B cell (primary cell): ENCODE measurements around the gene NAA11. TPM values are rescaled to one million over a fixed set of nuclear protein-coding genes. Genes with fewer than 3 reads are reported as not detected.

Experiments
- ATAC-seq: fragments of 200-7000 bp; cut with Tn5 transposase; one replicate; pipeline ENCODE4 v1.10.0; 2021; ENCODE audit warnings: low read depth, mild to moderate bottlenecking, moderate number of reproducible peaks, moderate library complexity
- CTCF ChIA-PET: fragments of 350-600 bp; sonication (Branson Sonifier 250); formaldehyde crosslinking; loops from one replicate; lab custom pipeline; 2021; ENCODE audit warnings: antibody characterized with exemption, inconsistent platforms; lab: Charles Lee
- POLR2A ChIA-PET: fragments of 350-600 bp; sonication (Branson Sonifier 250); formaldehyde crosslinking; loops from one replicate; lab custom pipeline; 2021; ENCODE audit warnings: antibody characterized with exemption; lab: Charles Lee
- DNase-seq: peaks from one replicate; pipeline ENCODE4 v3.0.0; 2013
- H2AFZ ChIP-seq: 2 replicates; pipeline ENCODE4 v1.6.1; 2012; ENCODE audit warnings: mild to moderate bottlenecking, low read depth, low read length; ENCODE audit not compliant: insufficient read depth, poor library complexity, severe bottlenecking
- H3K27ac ChIP-seq, 2 donors: 1 replicate in 1 of 2; 2 replicates in 1 of 2; pipeline ENCODE4 v1.5.1; 2012 to 2013; ENCODE audit warnings: low read length in 2 of 2, mild to moderate bottlenecking in 2 of 2, moderate library complexity in 1 of 2
- H3K27me3 ChIP-seq, 4 experiments: fragments of 200-600 bp in 1 of 4; sonication (generic) in 1 of 4; replicated peaks in 1 of 4; 1 replicate in 2 of 4; 2 replicates in 2 of 4; pipeline versions ENCODE4 v1.6.1 to v1.7.0; 2013 to 2016; ENCODE audit warnings: low read length in 3 of 4, mild to moderate bottlenecking in 2 of 4, mixed read lengths in 1 of 4, moderate library complexity in 1 of 4; ENCODE audit not compliant: insufficient read depth in 4 of 4, control insufficient read depth in 3 of 4; ENCODE audit errors: control extremely low read depth in 1 of 4
- H3K36me3 ChIP-seq, 2 experiments: replicated peaks in 1 of 2; 1 replicate in 1 of 2; 2 replicates in 1 of 2; pipeline versions ENCODE4 v1.6.1 to v1.7.1; 2013; ENCODE audit warnings: low read length in 1 of 2; ENCODE audit not compliant: insufficient read depth in 2 of 2, control insufficient read depth in 1 of 2; ENCODE audit errors: control extremely low read depth in 1 of 2, extremely low read depth in 1 of 2
- H3K4me1 ChIP-seq, 2 donors: fragments of 200-600 bp in 1 of 2; sonication (generic) in 1 of 2; 1 replicate in 1 of 2; 2 replicates in 1 of 2; pipeline versions ENCODE4 v1.5.1 to v1.6.1; 2013 to 2017; ENCODE audit warnings: low read length in 2 of 2; ENCODE audit not compliant: control insufficient read depth in 2 of 2, insufficient read depth in 2 of 2
- H3K4me2 ChIP-seq: replicated peaks from 2 replicates; pipeline ENCODE3; 2012; ENCODE audit warnings: mild to moderate bottlenecking, low read depth, low read length; ENCODE audit not compliant: poor library complexity, severe bottlenecking
- H3K4me3 ChIP-seq, 5 experiments: fragments of 200-600 bp in 1 of 5; sonication (generic) in 1 of 5; 1 replicate in 3 of 5; 2 replicates in 2 of 5; pipeline versions ENCODE4 v1.5.1 to v1.7.0; 2011 to 2016; ENCODE audit warnings: low read length in 4 of 5, mild to moderate bottlenecking in 4 of 5, low read depth in 2 of 5, control low read depth in 1 of 5, moderate library complexity in 1 of 5; ENCODE audit not compliant: insufficient read depth in 1 of 5; ENCODE audit errors: control extremely low read depth in 1 of 5, extremely low read depth in 1 of 5
- H3K79me2 ChIP-seq: fragments of 200-600 bp; sonication (generic); one replicate; pipeline ENCODE4 v1.6.0; 2016; ENCODE audit warnings: low read length; ENCODE audit not compliant: control insufficient read depth, insufficient read depth
- H3K9ac ChIP-seq: fragments of 200-600 bp; sonication (generic); 2 replicates; pipeline ENCODE4 v1.6.1; 2017; ENCODE audit warnings: mild to moderate bottlenecking, low read length, moderate library complexity
- H3K9me3 ChIP-seq, 3 donors: one replicate each; pipeline versions ENCODE4 v1.6.1 to v1.7.1; 2013; ENCODE audit warnings: low read length in 2 of 3; ENCODE audit not compliant: control insufficient read depth in 2 of 3, insufficient read depth in 1 of 3; ENCODE audit errors: control extremely low read depth in 1 of 3
- H4K20me1 ChIP-seq: 2 replicates; pipeline ENCODE4 v1.6.0; 2012; ENCODE audit warnings: mild to moderate bottlenecking, low read length; ENCODE audit not compliant: insufficient read depth, control insufficient read depth, poor library complexity, severe bottlenecking
- H3K27ac Mint-ChIP-seq: one replicate; pipeline ENCODE4 v1.8.0; 2021; ENCODE audit warnings: mixed read lengths
- H3K27me3 Mint-ChIP-seq: one replicate; pipeline ENCODE4 v1.8.0; 2021; ENCODE audit warnings: mixed read lengths
- H3K4me1 Mint-ChIP-seq: one replicate; pipeline ENCODE4 v1.8.0; 2021; ENCODE audit warnings: mixed read lengths
- H3K4me3 Mint-ChIP-seq: one replicate; pipeline ENCODE4 v1.8.0; 2021; ENCODE audit warnings: mixed read lengths
- H3K9me3 Mint-ChIP-seq: one replicate; pipeline ENCODE4 v1.8.0; 2022; ENCODE audit warnings: mixed read lengths; ENCODE audit not compliant: insufficient read depth
- CTCF ChIP-seq: fragments of 200-600 bp; IDR thresholded peaks from one replicate; pipeline ENCODE4 v1.8.0; 2022; ENCODE audit warnings: antibody characterized with exemption, mild to moderate bottlenecking
- EZH2 ChIP-seq: IDR thresholded peaks from 2 replicates; pipeline ENCODE4 v1.6.1; 2012; ENCODE audit warnings: borderline replicate concordance, low read depth, mild to moderate bottlenecking, moderate library complexity, low read length; ENCODE audit not compliant: insufficient read depth, poor library complexity, severe bottlenecking
- WGBS: methylation state at CpG from one replicate; pipeline ENCODE4 v1.1.5; 2013; ENCODE audit warnings: missing lambda C conversion rate; ENCODE audit not compliant: insufficient coverage; 5-methylcytosine and 5-hydroxymethylcytosine counted together
- intact Hi-C: fragments of 100-400 bp; cut with micrococcal nuclease; formaldehyde crosslinking; loops from one replicate; pipeline ENCODE4 v1.10.0; 2022
- polyA plus RNA-seq: library from polyadenylated mRNA; depleted of rRNA; stranded (reverse); fragments of >200 nt; gene quantifications from 2 replicates; pipeline ENCODE4 v1.2.3, GENCODE V29; 2012
- total RNA-seq, 2 donors: library from RNA; stranded (reverse); fragments of 120-200 nt in 1 of 2; gene quantifications; 1 replicate in 1 of 2; 2 replicates in 1 of 2; pipeline versions ENCODE4 v1.2.3 to v1.2.4, GENCODE V29; 2013 to 2022

The NAA11 gene
- total and polyA plus RNA-seq, 2 donors (not counting 1 experiment from before 2014, with no cell fraction given), result not detected

GRCh38 chr4:79308137-79308536 lies 17.7 kb downstream of the NAA11 start:
- no peak overlapping the region for H3K4me3 ChIP-seq
- H3K79me2 ChIP-seq, result no peaks in the 10 kb centered on the region
- no peak overlapping the region for H3K9ac ChIP-seq
- H3K27ac ChIP-seq, result no peak overlapping the region
- Mint-ChIP-seq H3K27ac (no peak overlapping the region), H3K4me3 (no peak overlapping the region), H3K4me1 (no peaks in the 10 kb centered on the region), H3K9me3 (no peaks in the 10 kb centered on the region), H3K27me3 (no peaks in the 10 kb centered on the region)
- H3K9me3 ChIP-seq, result no peaks in the 10 kb centered on the region
- DNase-seq (no peak), ATAC-seq (no peak)
- no peak overlapping the region for H3K4me2 ChIP-seq
- CTCF ChIA-PET, result no interaction called here
- no peaks in the 10 kb centered on the region for H3K27me3 ChIP-seq
- H4K20me1 ChIP-seq, result no peaks in the 10 kb centered on the region
- no peak for TF ChIP-seq EZH2
- TF ChIP-seq CTCF, result no peak
- POLR2A ChIA-PET, result no interaction called here
- intact Hi-C loops, result no loop called here
- H3K36me3 ChIP-seq, result no peaks in the 10 kb centered on the region
- no peaks in the 10 kb centered on the region for H3K4me1 ChIP-seq
- H2AFZ ChIP-seq, result no peak overlapping the region
- 100% methylated on average over 1 of the region's 4 CpGs for WGBS

GRCh38 chr4:79306795-79307194 lies 19.1 kb downstream of the NAA11 start:
- no CpG with 5 or more reads among the region's 3 CpGs for WGBS
- Histone ChIP-seq H4K20me1 (no peaks in the 10 kb centered on the region), H2AFZ (no peak overlapping the region), H3K9me3 (no peaks in the 10 kb centered on the region), H3K36me3 (no peaks in the 10 kb centered on the region), H3K27me3 (no peaks in the 10 kb centered on the region), H3K4me2 (no peak overlapping the region), H3K9ac (no peak overlapping the region), H3K79me2 (no peaks in the 10 kb centered on the region), H3K4me3 (no peak overlapping the region), H3K27ac (no peak overlapping the region), H3K4me1 (no peaks in the 10 kb centered on the region)
- no peaks in the 10 kb centered on the region for H3K9me3 Mint-ChIP-seq
- H3K27ac Mint-ChIP-seq, result no peak overlapping the region
- no peaks in the 10 kb centered on the region for H3K4me1 Mint-ChIP-seq
- no peak for ATAC-seq
- no peak for DNase-seq
- TF ChIP-seq CTCF (no peak), EZH2 (no peak)
- intact Hi-C loops, result no loop called here
- no peaks in the 10 kb centered on the region for H3K27me3 Mint-ChIP-seq
- ChIA-PET POLR2A (no interaction called here), CTCF (no interaction called here)
- no peak overlapping the region for H3K4me3 Mint-ChIP-seq
